H1 (cell line): ENCODE results near the gene HPRT1.

ENCODE experiments used
- POLR2A ChIP-seq, 2 experiments: IDR thresholded peaks; 1 replicate in 1 of 2; 2 replicates in 1 of 2; pipeline ENCODE4 v1.6.1; 2011; ENCODE audit warnings: low read depth in 2 of 2, low read length in 2 of 2, mild to moderate bottlenecking in 2 of 2; ENCODE audit errors: control extremely low read depth in 1 of 2
- RAD21 ChIP-seq, 2 experiments: IDR thresholded peaks in 1 of 2; conservative IDR thresholded peaks in 1 of 2; 2 replicates each; pipeline ENCODE4 v1.6.1; 2011; ENCODE audit warnings: low read depth in 2 of 2, low read length in 2 of 2, improper control_type of control experiment in 1 of 2, inconsistent platforms in 1 of 2, mild to moderate bottlenecking in 1 of 2, moderate library complexity in 1 of 2

- no peak for TF ChIP-seq RAD21 (IDR thresholded peaks at IDR 0.05 in 1 of 2, conservative IDR thresholded peaks at IDR 0.05 in 1 of 2; ENCODE audit: low read depth in 2 of 2, low read length in 2 of 2)
- TF ChIP-seq POLR2A (IDR thresholded peaks at IDR 0.05; ENCODE audit: control extremely low read depth in 1 of 2, low read depth in 2 of 2, low read length in 2 of 2) = no peak
Observed at GRCh38 chrX:134452596-134452995, 7.4 kb upstream of the HPRT1 start.
